Caco-2 (cell line): ENCODE results near the gene OR6X1. TPM values are rescaled to one million over a fixed set of nuclear protein-coding genes. Genes with fewer than 3 reads are reported as not detected.
"Not testable (repeated sequence)": the region's sequence is repeated elsewhere in the genome, so short reads cannot be mapped to it uniquely, and the experiment has no call there.

ENCODE experiments used
- BruUV-seq: library from RNA; stranded (reverse); fragments of 400-500 nt; replicated peaks from 2 replicates; lab custom pipeline; 2021; lab: Mats Ljungman, UMichigan
- CTCF ChIA-PET: fragments of 300-600 bp; sonication (Branson Sonifier 250); formaldehyde crosslinking; loops from one replicate; lab custom pipeline; 2022; ENCODE audit warnings: antibody characterized with exemption; lab: Charles Lee
- POLR2A ChIA-PET: fragments of 300-600 bp; sonication (Branson Sonifier 250); formaldehyde crosslinking; loops from one replicate; lab custom pipeline; 2022; ENCODE audit warnings: antibody characterized with exemption; lab: Charles Lee
- DNase-seq, 2 experiments: peaks; one replicate each; pipeline versions ENCODE4 v3.0.0 to v3.0.0-alpha.2; 2020 to 2022
- H3K27me3 ChIP-seq: replicated peaks from 2 replicates; pipeline ENCODE4 v1.6.0; 2011; ENCODE audit warnings: low read length; ENCODE audit not compliant: control insufficient read depth, insufficient read depth
- H3K36me3 ChIP-seq: 2 replicates; pipeline ENCODE4 v1.5.1; 2011; ENCODE audit warnings: low read length; ENCODE audit not compliant: control insufficient read depth, insufficient read depth
- H3K4me1 ChIP-seq: fragments of 250-450 bp; sonication (Bioruptor Pico); 2 replicates; pipeline ENCODE4 v1.5.1; 2020; ENCODE audit warnings: mild to moderate bottlenecking
- H3K4me3 ChIP-seq: 2 replicates; pipeline ENCODE4 v1.5.1; 2011; ENCODE audit warnings: low read depth, mild to moderate bottlenecking, control low read depth, low read length
- H3K9me3 ChIP-seq: fragments of 250-450 bp; sonication (Bioruptor Pico); 2 replicates; pipeline ENCODE4 v1.5.1; 2020; ENCODE audit warnings: mild to moderate bottlenecking, moderate library complexity
- H3K27ac Mint-ChIP-seq: one replicate; pipeline ENCODE4 v1.8.0; 2022; ENCODE audit warnings: mixed read lengths; ENCODE audit not compliant: unreplicated experiment
- H3K27me3 Mint-ChIP-seq: one replicate; pipeline ENCODE4 v1.8.0; 2022; ENCODE audit warnings: mixed read lengths; ENCODE audit not compliant: insufficient read depth, unreplicated experiment
- H3K36me3 Mint-ChIP-seq: one replicate; pipeline ENCODE4 v1.8.0; 2022; ENCODE audit warnings: mild to moderate bottlenecking, mixed read lengths; ENCODE audit not compliant: insufficient read depth, unreplicated experiment
- H3K4me1 Mint-ChIP-seq: one replicate; pipeline ENCODE4 v1.8.0; 2022; ENCODE audit warnings: low read depth, mixed read lengths; ENCODE audit not compliant: unreplicated experiment
- H3K4me3 Mint-ChIP-seq: one replicate; pipeline ENCODE4 v1.8.0; 2022; ENCODE audit warnings: mild to moderate bottlenecking, moderate library complexity, mixed read lengths; ENCODE audit not compliant: unreplicated experiment
- H3K9me3 Mint-ChIP-seq: one replicate; pipeline ENCODE4 v1.8.0; 2022; ENCODE audit warnings: mixed read lengths; ENCODE audit not compliant: unreplicated experiment
- CTCF ChIP-seq, 2 experiments: fragments of 200-600 bp in 1 of 2; IDR thresholded peaks; 1 replicate in 1 of 2; 2 replicates in 1 of 2; pipeline versions ENCODE4 v1.5.1 to v1.8.0; 2011 to 2022; ENCODE audit warnings: antibody characterized with exemption in 1 of 2, control low read depth in 1 of 2, inconsistent platforms in 1 of 2, low read depth in 1 of 2, low read length in 1 of 2, mild to moderate bottlenecking in 1 of 2, moderate library complexity in 1 of 2; ENCODE audit not compliant: insufficient read depth in 1 of 2, severe bottlenecking in 1 of 2, unreplicated experiment in 1 of 2
- intact Hi-C: fragments of 100-400 bp; cut with micrococcal nuclease; formaldehyde crosslinking; loops from one replicate; pipeline ENCODE4 v1.10.0; 2022; ENCODE audit not compliant: unreplicated experiment
- total RNA-seq: library from RNA; stranded (reverse); gene quantifications from 2 replicates; pipeline ENCODE4 v1.2.3, GENCODE V29; 2022

Gene OR6X1
- total RNA-seq, 1 experiment from 2014 or later: not detected

GRCh38 chr11:123718469-123718868 lies 35.8 kb downstream of the OR6X1 start:
- CTCF ChIA-PET: no interaction called here

GRCh38 chr11:123718063-123718462 lies 36.3 kb downstream of the OR6X1 start:
- Mint-ChIP-seq H3K36me3 (no peaks in the 10 kb centered on the region), H3K4me1 (no peaks in the 10 kb centered on the region), H3K4me3 (no peak overlapping the region), H3K27me3 (peaks cover 19% of the 10 kb centered on the region), H3K27ac (no peak overlapping the region), H3K9me3 (no peaks in the 10 kb centered on the region)
- Histone ChIP-seq H3K36me3 (no peaks in the 10 kb centered on the region), H3K4me3 (no peak overlapping the region), H3K27me3 (no peaks in the 10 kb centered on the region), H3K9me3 (no peaks in the 10 kb centered on the region; the same call in 1 of the 2 replicates), H3K4me1 (no peaks in the 10 kb centered on the region)
- intact Hi-C loops: no loop called here
- TF ChIP-seq CTCF (IDR thresholded peaks at IDR 0.05; ENCODE audit: insufficient read depth in 1 of 2, low read depth in 1 of 2, low read length in 1 of 2, severe bottlenecking in 1 of 2, unreplicated experiment in 1 of 2): no peak
- ChIA-PET POLR2A (no interaction called here), CTCF (no interaction called here)
- BruUV-seq: no TSS peak
- DNase-seq: no peak

More at GRCh38 chr11:123718469-123718868, 35.8 kb downstream of the OR6X1 start:
- H3K27me3 Mint-ChIP-seq: peaks cover 19% of the 10 kb centered on the region
- intact Hi-C loops: no loop called here
- Histone ChIP-seq H3K4me1 (no peaks in the 10 kb centered on the region), H3K9me3 (no peaks in the 10 kb centered on the region; the same call in 1 of the 2 replicates), H3K4me3 (no peak overlapping the region), H3K36me3 (no peaks in the 10 kb centered on the region), H3K27me3 (no peaks in the 10 kb centered on the region)
- H3K36me3 Mint-ChIP-seq: no peaks in the 10 kb centered on the region
- H3K4me1 Mint-ChIP-seq: no peaks in the 10 kb centered on the region
- no peaks in the 10 kb centered on the region for H3K9me3 Mint-ChIP-seq
- no peak overlapping the region for H3K27ac Mint-ChIP-seq
- POLR2A ChIA-PET: no interaction called here
- TF ChIP-seq CTCF (IDR thresholded peaks at IDR 0.05; ENCODE audit: insufficient read depth in 1 of 2, low read depth in 1 of 2, low read length in 1 of 2, severe bottlenecking in 1 of 2, unreplicated experiment in 1 of 2): no peak
- DNase-seq: no peak
- H3K4me3 Mint-ChIP-seq: no peak overlapping the region
- BruUV-seq: no TSS peak

- H3K9me3 Mint-ChIP-seq, H3K4me3 Mint-ChIP-seq, H3K36me3 ChIP-seq, H3K27ac Mint-ChIP-seq, POLR2A ChIA-PET, H3K4me3 ChIP-seq, H3K9me3 ChIP-seq, H3K4me1 ChIP-seq, H3K36me3 Mint-ChIP-seq, H3K27me3 ChIP-seq, DNase-seq, intact Hi-C loops, BruUV-seq, H3K4me1 Mint-ChIP-seq: not testable (repeated sequence)
- CTCF ChIA-PET: interaction anchor here (0.7 kb wide), 1 partner anchor 8 kb away, joined by 4 read pairs; no protein-coding TSS in a partner anchor
- peaks cover 21% of the 10 kb centered on the region for H3K27me3 Mint-ChIP-seq
These were observed 41.7 kb downstream of the OR6X1 start for GRCh38 chr11:123712627-123713026.
